Measurements from ENCODE around the gene DHRS7B.
"Not testable (repeated sequence)": the region's sequence is repeated elsewhere in the genome, so short reads cannot be mapped to it uniquely, and the experiment has no call there.

Gene DHRS7B

GRCh38 chr17:21113049-21113690, 13.6 kb upstream of the DHRS7B start:
- DNase-seq: no peak

- no peak for DNase-seq
Observed at GRCh38 chr17:21113716-21114115, 13.0 kb upstream of the DHRS7B start.

GRCh38 chr17:21114791-21115190, 12.0 kb upstream of the DHRS7B start:
- not testable (repeated sequence) for DNase-seq

- DNase-seq: peak; percentile 56 to 65
Observed at GRCh38 chr17:21119247-21119918, 7.4 kb upstream of the DHRS7B start.

GRCh38 chr17:21119919-21120249, 6.9 kb upstream of the DHRS7B start:
- no peak for DNase-seq

- no peak for DNase-seq
Observed at GRCh38 chr17:21124086-21124485, 2.7 kb upstream of the DHRS7B start.

- not testable (repeated sequence) for DNase-seq
Observed at GRCh38 chr17:21124517-21124916, 2.2 kb upstream of the DHRS7B start.

- peak; percentile 30 to 64 for DNase-seq
Observed at GRCh38 chr17:21125862-21126261, 902 bp upstream of the DHRS7B start.

- DNase-seq: no peak
Observed at GRCh38 chr17:21127509-21128077, 829 bp downstream of the DHRS7B start.

- no peak for DNase-seq
Observed at GRCh38 chr17:21129023-21129681, 2.4 kb downstream of the DHRS7B start.

- no peak for DNase-seq
Observed at GRCh38 chr17:21131137-21131536, 4.4 kb downstream of the DHRS7B start.

GRCh38 chr17:21132428-21132827, 5.7 kb downstream of the DHRS7B start:
- no peak for DNase-seq

- no peak for DNase-seq
Observed at GRCh38 chr17:21134559-21134958, 7.8 kb downstream of the DHRS7B start.

GRCh38 chr17:21140911-21141310, 14.1 kb downstream of the DHRS7B start:
- no peak for DNase-seq

- DNase-seq: no peak
Observed at GRCh38 chr17:21141331-21141730, 14.6 kb downstream of the DHRS7B start.

- DNase-seq: not testable (repeated sequence)
Observed at GRCh38 chr17:21142065-21142464, 15.3 kb downstream of the DHRS7B start.

- DNase-seq: no peak
Observed at GRCh38 chr17:21143695-21144094, 16.9 kb downstream of the DHRS7B start.

- not testable (repeated sequence) for DNase-seq
Observed at GRCh38 chr17:21144299-21144698, 17.5 kb downstream of the DHRS7B start.

GRCh38 chr17:21146362-21147015, 19.7 kb downstream of the DHRS7B start:
- DNase-seq: no peak

- no peak for DNase-seq
Observed at GRCh38 chr17:21149621-21150020, 22.9 kb downstream of the DHRS7B start.

GRCh38 chr17:21152731-21153130, 26.0 kb downstream of the DHRS7B start:
- DNase-seq: no peak

- DNase-seq: no peak
Observed at GRCh38 chr17:21157586-21158370, 31.0 kb downstream of the DHRS7B start.

GRCh38 chr17:21160401-21160800, 33.6 kb downstream of the DHRS7B start:
- DNase-seq: no peak

Data from stimulated activated CD4-positive, alpha-beta T cell treated with anti-CD3 and anti-CD28 coated beads, Interleukin-4, amount 100 ng/mL, for 4 hours (primary cell).